ENCODE data around the gene STX19.

GRCh38 chr3:94050546-94050945 lies 22.1 kb upstream of the STX19 start:
- TF ChIP-seq CTCF (conservative IDR thresholded peaks at IDR 0.05; ENCODE audit: low read length) (no peak), EZH2phosphoT487 (IDR thresholded peaks at IDR 0.05; ENCODE audit: borderline replicate concordance, low read depth, low read length) (no peak)

Data from OCI-LY7 (cell line).